WTC11 (cell line): ENCODE measurements around the gene DHCR7. TPM values are rescaled to one million over a fixed set of nuclear protein-coding genes. Genes with fewer than 3 reads are reported as not detected.

Source experiments
- ATAC-seq: fragments of 200-7000 bp; cut with Tn5 transposase; 2 replicates; pipeline ENCODE4 v1.10.0; 2021; ENCODE audit warnings: mild to moderate bottlenecking, moderate library complexity
- CTCF ChIA-PET: fragments of 300-600 bp; sonication (Branson Sonifier 250); formaldehyde crosslinking; loops from one replicate; lab custom pipeline; 2021; ENCODE audit warnings: antibody characterized with exemption; lab: Charles Lee
- POLR2A ChIA-PET: fragments of 350-600 bp; sonication (Branson Sonifier 250); formaldehyde crosslinking; loops from one replicate; lab custom pipeline; 2021; ENCODE audit warnings: antibody characterized with exemption; lab: Charles Lee
- DNase-seq: peaks from one replicate; pipeline ENCODE4 v3.0.0; 2021; ENCODE audit warnings: low spot score
- H3K27ac Mint-ChIP-seq: 2 replicates; pipeline ENCODE4 v1.8.0; 2021; ENCODE audit warnings: mixed read lengths
- H3K27me3 Mint-ChIP-seq: 2 replicates; pipeline ENCODE4 v1.8.0; 2021; ENCODE audit warnings: low read depth, mild to moderate bottlenecking, moderate library complexity, mixed read lengths
- H3K36me3 Mint-ChIP-seq: 2 replicates; pipeline ENCODE4 v1.8.0; 2021; ENCODE audit warnings: mixed read lengths
- H3K4me1 Mint-ChIP-seq: 2 replicates; pipeline ENCODE4 v1.8.0; 2022; ENCODE audit warnings: mixed read lengths
- H3K4me3 Mint-ChIP-seq: 2 replicates; pipeline ENCODE4 v1.8.0; 2021; ENCODE audit warnings: mild to moderate bottlenecking, moderate library complexity, mixed read lengths
- H3K9me3 Mint-ChIP-seq: 2 replicates; pipeline ENCODE4 v1.8.0; 2021; ENCODE audit warnings: mixed read lengths
- ARID4B ChIP-seq: sonication (generic); formaldehyde crosslinking; IDR thresholded peaks from 2 replicates; pipeline ENCODE4 v1.8.0; 2023; ENCODE audit warnings: missing genetic modification reagents, mild to moderate bottlenecking, borderline replicate concordance
- ATF6 ChIP-seq: sonication (generic); formaldehyde crosslinking; IDR thresholded peaks from 2 replicates; pipeline ENCODE4 v1.8.1; 2023; ENCODE audit warnings: mild to moderate bottlenecking, missing genetic modification reagents
- CREM ChIP-seq: sonication (generic); formaldehyde crosslinking; IDR thresholded peaks from 2 replicates; pipeline ENCODE4 v1.8.1; 2022; ENCODE audit warnings: mild to moderate bottlenecking, missing genetic modification reagents, moderate library complexity
- GTF2I ChIP-seq: fragments of 250-450 bp; sonication (Bioruptor Pico); conservative IDR thresholded peaks from 2 replicates; pipeline ENCODE4 v1.4.0; 2021; ENCODE audit warnings: mild to moderate bottlenecking
- HMGA2 ChIP-seq: fragments of 250-450 bp; sonication (Bioruptor Pico); IDR thresholded peaks from 2 replicates; pipeline ENCODE4 v1.4.0; 2021; ENCODE audit warnings: mild to moderate bottlenecking, moderate library complexity
- HMGXB4 ChIP-seq: sonication (generic); formaldehyde crosslinking; IDR thresholded peaks from 2 replicates; pipeline ENCODE4 v1.8.1; 2023; ENCODE audit warnings: mild to moderate bottlenecking, moderate library complexity, missing genetic modification reagents
- JAZF1 ChIP-seq: fragments of 250-450 bp; sonication (Bioruptor Pico); IDR thresholded peaks from 2 replicates; pipeline ENCODE4 v1.9.0; 2021; ENCODE audit warnings: moderate library complexity, mild to moderate bottlenecking, inconsistent platforms
- MXD4 ChIP-seq: fragments of 250-450 bp; sonication (Bioruptor Pico); IDR thresholded peaks from 2 replicates; pipeline ENCODE4 v1.8.0; 2021; ENCODE audit warnings: mild to moderate bottlenecking, moderate library complexity, borderline replicate concordance
- NFATC4 ChIP-seq: fragments of 250-450 bp; sonication (Bioruptor Pico); IDR thresholded peaks from 2 replicates; pipeline ENCODE4 v1.9.0; 2021; ENCODE audit warnings: mild to moderate bottlenecking
- NR3C1 ChIP-seq: sonication (generic); formaldehyde crosslinking; conservative IDR thresholded peaks from 2 replicates; pipeline ENCODE4 v1.8.1; 2023; ENCODE audit warnings: low read depth, mild to moderate bottlenecking, missing genetic modification reagents
- OVOL2 ChIP-seq: fragments of 250-450 bp; sonication (Bioruptor Pico); IDR thresholded peaks from 2 replicates; pipeline ENCODE4 v1.9.0; 2021; ENCODE audit warnings: mild to moderate bottlenecking, borderline replicate concordance
- SOX15 ChIP-seq: fragments of 250-450 bp; sonication (Bioruptor Pico); IDR thresholded peaks from 2 replicates; pipeline ENCODE4 v1.9.0; 2021; ENCODE audit warnings: mild to moderate bottlenecking
- ZNF232 ChIP-seq: sonication (generic); formaldehyde crosslinking; IDR thresholded peaks from 2 replicates; pipeline ENCODE4 v1.8.0; 2022; ENCODE audit warnings: mild to moderate bottlenecking, missing genetic modification reagents
- ZNF263 ChIP-seq: sonication (generic); formaldehyde crosslinking; IDR thresholded peaks from 2 replicates; pipeline ENCODE4 v1.8.1; 2022; ENCODE audit warnings: low read depth, mild to moderate bottlenecking, moderate library complexity, missing genetic modification reagents
- total RNA-seq: library from RNA; stranded (reverse); gene quantifications from 3 replicates; pipeline ENCODE4 v1.2.3, GENCODE V29; 2021
- TF ChIP-seq, protein P1 (sequence below): sonication (generic); formaldehyde crosslinking; IDR thresholded peaks from 2 replicates; pipeline ENCODE4 v1.8.1; 2023; ENCODE audit warnings: mild to moderate bottlenecking, missing genetic modification reagents
- TF ChIP-seq, protein P2 (sequence below): sonication (generic); formaldehyde crosslinking; IDR thresholded peaks from 2 replicates; pipeline ENCODE4 v1.8.0; 2022; ENCODE audit warnings: mild to moderate bottlenecking, missing genetic modification reagents
- TF ChIP-seq, protein P3 (sequence below): sonication (generic); formaldehyde crosslinking; IDR thresholded peaks from 2 replicates; pipeline ENCODE4 v1.8.0; 2023; ENCODE audit warnings: mild to moderate bottlenecking, missing genetic modification reagents
- TF ChIP-seq, protein P4 (sequence below): fragments of 250-450 bp; sonication (Bioruptor Pico); IDR thresholded peaks from 2 replicates; pipeline ENCODE4 v1.9.0; 2021; ENCODE audit warnings: mild to moderate bottlenecking

Gene DHCR7
- total RNA-seq, 1 experiment from 2014 or later: 104 TPM

GRCh38 chr11:71441251-71441650 is 6.9 kb downstream of the DHCR7 start (continued):
- TF ChIP-seq ARID4B (no peak), HMGA2 (no peak)

DNA sequence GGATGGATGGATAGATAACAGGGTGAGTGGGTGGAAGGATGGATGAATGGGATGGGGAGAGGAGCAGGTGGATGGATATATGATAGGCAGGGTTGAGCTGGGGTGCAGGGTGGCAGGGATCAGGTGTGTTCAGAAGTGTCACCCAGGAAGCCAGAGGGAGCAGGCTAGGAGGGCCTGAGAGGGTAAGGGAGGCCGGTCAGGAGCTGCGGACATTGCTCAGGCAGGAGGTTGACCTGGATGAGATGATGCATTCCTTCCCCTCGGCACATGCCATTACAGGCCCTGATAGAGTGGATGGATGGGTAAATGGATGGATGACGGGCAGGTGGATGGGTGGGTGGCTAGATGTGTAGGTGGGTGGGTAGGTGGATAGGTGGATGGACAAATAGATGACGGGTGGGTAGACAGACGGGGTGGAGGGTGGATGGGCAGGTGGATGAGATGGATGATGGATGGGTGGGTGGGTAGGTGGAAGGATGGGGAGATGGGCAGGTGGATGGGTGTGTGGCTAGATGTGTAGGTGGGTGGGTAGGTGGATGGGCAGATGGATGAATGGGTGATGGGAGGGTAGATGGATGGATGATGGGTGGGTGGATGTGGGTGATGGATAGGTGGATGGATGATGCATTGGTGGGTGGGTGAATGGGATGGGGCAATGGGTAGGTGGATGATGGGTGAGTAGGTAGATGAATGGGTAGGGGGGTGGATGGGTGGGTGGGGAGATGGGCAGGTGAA is 8.0 kb downstream of the DHCR7 start:
- H3K4me1 Mint-ChIP-seq: no peaks in the 10 kb centered on the region
- peaks cover 76% of the 10 kb centered on the region for H3K36me3 Mint-ChIP-seq
- ATAC-seq (no peak), DNase-seq (no peak)
- H3K4me3 Mint-ChIP-seq: no peak overlapping the region
- ChIA-PET CTCF (no interaction called here), POLR2A (no interaction called here)
- no peaks in the 10 kb centered on the region for H3K9me3 Mint-ChIP-seq
- H3K27ac Mint-ChIP-seq: no peak overlapping the region
- TF ChIP-seq ZNF263 (CRISPR knock-in tag): no peak
- TF ChIP-seq, protein P1, sequence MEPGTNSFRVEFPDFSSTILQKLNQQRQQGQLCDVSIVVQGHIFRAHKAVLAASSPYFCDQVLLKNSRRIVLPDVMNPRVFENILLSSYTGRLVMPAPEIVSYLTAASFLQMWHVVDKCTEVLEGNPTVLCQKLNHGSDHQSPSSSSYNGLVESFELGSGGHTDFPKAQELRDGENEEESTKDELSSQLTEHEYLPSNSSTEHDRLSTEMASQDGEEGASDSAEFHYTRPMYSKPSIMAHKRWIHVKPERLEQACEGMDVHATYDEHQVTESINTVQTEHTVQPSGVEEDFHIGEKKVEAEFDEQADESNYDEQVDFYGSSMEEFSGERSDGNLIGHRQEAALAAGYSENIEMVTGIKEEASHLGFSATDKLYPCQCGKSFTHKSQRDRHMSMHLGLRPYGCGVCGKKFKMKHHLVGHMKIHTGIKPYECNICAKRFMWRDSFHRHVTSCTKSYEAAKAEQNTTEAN (CRISPR knock-in tag): no peak
- TF ChIP-seq HMGXB4: no peak
- no peak for TF ChIP-seq OVOL2 (CRISPR knock-in tag)
- no peak for TF ChIP-seq ZNF232 (CRISPR knock-in tag)
- TF ChIP-seq SOX15 (CRISPR knock-in tag): no peak
- no peak for TF ChIP-seq ATF6
- TF ChIP-seq, protein P2, sequence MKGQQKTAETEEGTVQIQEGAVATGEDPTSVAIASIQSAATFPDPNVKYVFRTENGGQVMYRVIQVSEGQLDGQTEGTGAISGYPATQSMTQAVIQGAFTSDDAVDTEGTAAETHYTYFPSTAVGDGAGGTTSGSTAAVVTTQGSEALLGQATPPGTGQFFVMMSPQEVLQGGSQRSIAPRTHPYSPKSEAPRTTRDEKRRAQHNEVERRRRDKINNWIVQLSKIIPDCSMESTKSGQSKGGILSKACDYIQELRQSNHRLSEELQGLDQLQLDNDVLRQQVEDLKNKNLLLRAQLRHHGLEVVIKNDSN (CRISPR knock-in tag): no peak
- no peak for TF ChIP-seq NR3C1 (CRISPR knock-in tag)
- no peak for TF ChIP-seq CREM (CRISPR knock-in tag)
- H3K27me3 Mint-ChIP-seq: no peaks in the 10 kb centered on the region

- DNase-seq (no peak), ATAC-seq (no peak)
- Mint-ChIP-seq H3K27me3 (no peaks in the 10 kb centered on the region), H3K9me3 (no peaks in the 10 kb centered on the region), H3K36me3 (peaks cover 67% of the 10 kb centered on the region), H3K27ac (no peak overlapping the region), H3K4me3 (no peak overlapping the region), H3K4me1 (no peaks in the 10 kb centered on the region)
- ChIA-PET CTCF (interaction anchor here (1.7 kb wide), 1 partner anchor 14 kb away, joined by 6 read pairs; the partner anchor contains the start of gene NADSYN1), POLR2A (no interaction called here)
- TF ChIP-seq, protein P3, sequence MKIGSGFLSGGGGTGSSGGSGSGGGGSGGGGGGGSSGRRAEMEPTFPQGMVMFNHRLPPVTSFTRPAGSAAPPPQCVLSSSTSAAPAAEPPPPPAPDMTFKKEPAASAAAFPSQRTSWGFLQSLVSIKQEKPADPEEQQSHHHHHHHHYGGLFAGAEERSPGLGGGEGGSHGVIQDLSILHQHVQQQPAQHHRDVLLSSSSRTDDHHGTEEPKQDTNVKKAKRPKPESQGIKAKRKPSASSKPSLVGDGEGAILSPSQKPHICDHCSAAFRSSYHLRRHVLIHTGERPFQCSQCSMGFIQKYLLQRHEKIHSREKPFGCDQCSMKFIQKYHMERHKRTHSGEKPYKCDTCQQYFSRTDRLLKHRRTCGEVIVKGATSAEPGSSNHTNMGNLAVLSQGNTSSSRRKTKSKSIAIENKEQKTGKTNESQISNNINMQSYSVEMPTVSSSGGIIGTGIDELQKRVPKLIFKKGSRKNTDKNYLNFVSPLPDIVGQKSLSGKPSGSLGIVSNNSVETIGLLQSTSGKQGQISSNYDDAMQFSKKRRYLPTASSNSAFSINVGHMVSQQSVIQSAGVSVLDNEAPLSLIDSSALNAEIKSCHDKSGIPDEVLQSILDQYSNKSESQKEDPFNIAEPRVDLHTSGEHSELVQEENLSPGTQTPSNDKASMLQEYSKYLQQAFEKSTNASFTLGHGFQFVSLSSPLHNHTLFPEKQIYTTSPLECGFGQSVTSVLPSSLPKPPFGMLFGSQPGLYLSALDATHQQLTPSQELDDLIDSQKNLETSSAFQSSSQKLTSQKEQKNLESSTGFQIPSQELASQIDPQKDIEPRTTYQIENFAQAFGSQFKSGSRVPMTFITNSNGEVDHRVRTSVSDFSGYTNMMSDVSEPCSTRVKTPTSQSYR: no peak
- TF ChIP-seq NFATC4 (CRISPR knock-in tag) (no peak), JAZF1 (CRISPR knock-in tag) (no peak), MXD4 (CRISPR knock-in tag) (no peak), HMGXB4 (no peak), GTF2I (CRISPR knock-in tag) (no peak)
- TF ChIP-seq, protein P4, sequence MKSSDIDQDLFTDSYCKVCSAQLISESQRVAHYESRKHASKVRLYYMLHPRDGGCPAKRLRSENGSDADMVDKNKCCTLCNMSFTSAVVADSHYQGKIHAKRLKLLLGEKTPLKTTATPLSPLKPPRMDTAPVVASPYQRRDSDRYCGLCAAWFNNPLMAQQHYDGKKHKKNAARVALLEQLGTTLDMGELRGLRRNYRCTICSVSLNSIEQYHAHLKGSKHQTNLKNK (CRISPR knock-in tag): no peak
Measured at GRCh38 chr11:71438650-71439049, 9.5 kb downstream of the DHCR7 start.
